A172 (cell line): ENCODE data around the gene RNU6-1. TPM values are rescaled to one million over a fixed set of nuclear protein-coding genes. Genes with fewer than 3 reads are reported as not detected.

ENCODE experiments used
- DNase-seq: peaks from one replicate; pipeline ENCODE4 v3.0.0-alpha.2; 2015; ENCODE audit warnings: low spot score
- total RNA-seq: library from RNA; depleted of rRNA; stranded (reverse); fragments of >200 nt; shearing (Covaris generic); gene quantifications from 2 replicates; pipeline ENCODE4 v1.2.3, GENCODE V29; 2014; rRNA removed

Gene RNU6-1
- total RNA-seq, 1 experiment from 2014 or later: not detected

GRCh38 chr15:67801926-67802914, 37.6 kb downstream of the RNU6-1 start:
- DNase-seq: no peak

GRCh38 chr15:67801142-67801541, 38.7 kb downstream of the RNU6-1 start:
- DNase-seq: no peak

- peak; percentile 6 for DNase-seq
These were observed 40.0 kb downstream of the RNU6-1 start for GRCh38 chr15:67799801-67800205.

DNA sequence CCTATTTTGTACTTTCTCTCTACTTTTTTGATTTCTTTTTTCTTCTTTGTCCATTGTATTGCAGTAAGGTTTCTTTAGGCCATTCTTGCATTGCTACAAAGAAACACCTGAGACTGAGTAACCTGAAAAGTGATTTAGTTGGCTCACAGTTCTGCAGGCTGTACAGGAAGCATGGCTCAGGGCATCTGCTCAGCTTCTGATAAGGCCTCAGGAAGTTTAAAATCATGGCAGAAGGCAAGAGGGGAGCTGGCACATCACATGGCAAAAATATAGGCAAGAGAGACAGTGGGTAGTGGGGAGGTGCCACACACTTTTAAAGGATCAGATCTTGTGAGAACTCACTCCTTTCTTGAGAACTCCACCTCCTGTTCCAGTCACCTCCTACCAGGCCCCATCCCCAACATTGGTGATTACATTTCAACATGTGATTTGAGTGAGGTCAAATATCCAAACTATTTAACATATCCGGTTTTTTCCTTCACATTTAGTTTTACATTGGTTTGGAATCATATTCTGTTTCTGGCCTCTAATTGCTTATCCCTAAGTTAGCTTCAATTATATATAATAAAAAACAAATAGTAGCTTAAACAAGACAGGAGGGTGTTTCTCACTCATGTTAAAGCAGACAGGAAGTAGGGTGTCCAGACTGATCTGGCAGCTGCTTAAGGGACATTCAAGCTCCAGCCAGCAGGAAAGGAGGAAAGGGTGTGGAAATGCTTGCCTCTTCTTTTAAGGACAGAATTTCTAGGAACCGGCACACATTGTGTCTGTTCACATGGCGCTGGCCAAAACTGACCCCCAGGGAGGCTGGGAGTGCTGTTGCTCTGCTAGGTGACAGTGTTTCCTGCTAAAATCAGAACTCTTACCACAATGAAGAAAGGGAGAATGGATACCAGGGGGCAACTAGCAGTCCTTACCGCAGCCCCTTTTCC, 43.4 kb downstream of the RNU6-1 start:
- DNase-seq: no peak

DNA sequence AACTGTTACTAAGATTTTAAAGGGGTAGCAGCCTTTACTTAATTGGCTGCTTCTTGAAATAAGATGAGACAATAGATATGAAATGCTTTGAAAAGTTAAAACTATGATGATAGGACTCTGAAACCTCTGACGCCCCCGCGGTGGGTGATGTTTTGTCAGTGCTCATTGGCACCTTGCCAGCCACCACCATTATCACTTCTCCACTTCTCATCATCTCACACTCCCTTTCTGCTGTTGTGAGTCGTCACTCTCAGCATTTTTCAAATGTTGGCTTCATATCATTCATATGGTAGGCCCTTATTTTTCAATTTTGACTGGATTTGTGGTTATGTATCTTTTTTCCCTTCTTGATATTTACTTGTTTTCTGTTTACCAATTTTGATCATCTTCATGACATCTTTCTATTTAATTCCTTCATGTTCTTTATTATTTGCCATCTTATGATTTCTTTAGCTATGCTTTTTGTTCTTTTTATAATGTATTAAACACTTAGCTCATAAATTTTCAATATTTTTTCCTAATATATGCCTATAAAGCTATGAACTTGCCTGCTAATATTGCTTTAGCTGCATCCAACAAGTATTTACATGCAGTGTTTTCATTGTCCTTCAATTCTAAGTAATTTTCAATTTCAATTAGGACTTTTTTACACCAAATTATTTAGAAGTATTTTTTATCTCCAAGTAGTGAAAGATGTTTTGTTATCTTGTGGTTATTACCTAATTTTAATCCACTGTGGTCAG, 44.8 kb downstream of the RNU6-1 start:
- DNase-seq: no peak

DNA sequence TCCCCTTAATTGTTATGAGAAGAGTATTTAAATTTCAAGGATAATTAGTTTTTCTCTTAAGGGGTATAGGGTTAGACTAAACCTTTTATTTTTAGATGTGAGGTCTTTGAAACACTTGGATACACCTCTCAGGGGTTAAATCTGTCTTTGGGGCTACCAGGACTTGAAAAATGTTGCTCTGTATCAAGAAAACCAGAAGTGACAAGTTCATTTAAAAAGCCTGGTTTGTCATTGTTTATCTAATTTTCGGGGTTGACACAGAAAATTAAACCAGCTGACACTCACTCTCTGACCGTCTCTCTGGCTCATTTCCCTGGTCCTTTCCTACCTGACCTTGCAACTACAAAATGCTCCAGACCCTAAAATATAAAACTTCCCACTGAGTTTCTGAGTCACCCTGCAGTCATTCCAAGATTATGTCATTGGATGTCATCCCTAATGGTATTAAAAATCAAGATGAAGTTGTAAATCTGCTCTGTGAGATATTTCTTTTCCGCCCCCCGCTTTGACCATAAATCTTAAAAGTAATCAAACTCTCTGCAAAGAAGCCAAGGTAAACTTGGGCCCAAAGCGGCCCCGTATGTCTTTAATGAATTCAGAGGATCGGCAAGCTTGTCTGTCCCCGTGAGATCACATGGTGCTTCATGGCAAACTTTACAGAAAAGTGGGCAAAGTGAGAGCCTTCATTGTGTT, 47.4 kb downstream of the RNU6-1 start:
- peak; percentile 57 for DNase-seq

- DNase-seq: no peak
These were observed 49.1 kb downstream of the RNU6-1 start for GRCh38 chr15:67790610-67791319.

Other genes starting within 250 kb of the RNU6-1 start
- not detected in 2 replicates for gene SKOR1, start 14.5 kb downstream of the RNU6-1 start, total RNA-seq
- gene PIAS1, start 214.3 kb upstream of the RNU6-1 start, total RNA-seq: 6.8 and 12.4 TPM in 2 replicates